Measurements from ENCODE around the gene OR2F2. TPM values are rescaled to one million over a fixed set of nuclear protein-coding genes. Genes with fewer than 3 reads are reported as not detected.
A peak's percentile ranks its signal among the peaks of the same experiment; 100 is the strongest.

OR2F2 gene, protein sequence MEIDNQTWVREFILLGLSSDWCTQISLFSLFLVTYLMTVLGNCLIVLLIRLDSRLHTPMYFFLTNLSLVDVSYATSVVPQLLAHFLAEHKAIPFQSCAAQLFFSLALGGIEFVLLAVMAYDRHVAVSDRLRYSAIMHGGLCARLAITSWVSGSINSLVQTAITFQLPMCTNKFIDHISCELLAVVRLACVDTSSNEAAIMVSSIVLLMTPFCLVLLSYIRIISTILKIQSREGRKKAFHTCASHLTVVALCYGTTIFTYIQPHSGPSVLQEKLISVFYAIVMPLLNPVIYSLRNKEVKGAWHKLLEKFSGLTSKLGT
- not detected for total RNA-seq

DNA sequence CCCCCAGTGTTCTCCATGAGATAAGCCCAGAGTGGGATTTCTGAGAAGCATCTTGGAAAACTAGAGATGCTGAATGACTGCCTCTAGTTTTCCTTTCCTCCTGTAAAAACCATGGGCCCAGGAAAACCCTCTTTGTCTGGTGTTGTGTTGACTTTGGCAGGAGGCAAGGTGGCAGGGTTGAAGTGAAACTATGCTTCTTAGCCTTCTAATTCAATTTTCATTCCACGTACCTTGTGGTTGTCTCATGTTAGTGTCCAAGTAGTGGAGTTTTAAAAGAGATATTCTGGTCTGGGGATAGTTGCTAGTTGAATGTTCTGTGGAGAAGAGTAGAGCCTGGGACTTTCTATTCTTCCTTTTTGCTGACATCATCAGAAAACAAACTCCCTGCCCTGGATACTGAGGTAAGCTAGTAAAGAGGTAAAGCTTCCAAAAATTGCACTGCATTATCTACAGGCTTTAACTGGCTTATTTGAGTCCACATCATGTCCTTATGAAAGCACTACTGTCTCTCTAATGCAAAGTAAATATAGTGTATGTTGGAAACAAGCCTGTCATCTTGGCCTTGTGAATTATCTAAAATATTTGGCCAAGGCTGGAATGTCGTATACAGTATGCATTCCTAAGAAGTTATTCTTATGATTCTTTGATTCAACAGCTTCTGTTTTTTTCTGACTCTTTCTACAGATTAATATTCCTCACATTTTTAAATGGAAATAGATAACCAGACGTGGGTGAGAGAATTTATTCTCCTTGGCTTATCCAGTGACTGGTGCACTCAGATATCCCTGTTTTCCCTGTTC, at the start of gene OR2F2:
OR2F2 (plus strand) TSS at position 708 of the 800 bp plus-strand sequence; CDS start at position 708, 0 bp downstream.
- Histone ChIP-seq H3K4me1 (ENCODE audit: insufficient read depth, low read length) (no peaks in the 10 kb centered on the region), H3K9me3 (ENCODE audit: low read depth, low read length) (no peaks in the 10 kb centered on the region), H3K4me3 (ENCODE audit: low read length) (no peak within 1 kb of the TSS), H3K27me3 (ENCODE audit: insufficient read depth, low read length) (no peaks in the 10 kb centered on the region)

DNA sequence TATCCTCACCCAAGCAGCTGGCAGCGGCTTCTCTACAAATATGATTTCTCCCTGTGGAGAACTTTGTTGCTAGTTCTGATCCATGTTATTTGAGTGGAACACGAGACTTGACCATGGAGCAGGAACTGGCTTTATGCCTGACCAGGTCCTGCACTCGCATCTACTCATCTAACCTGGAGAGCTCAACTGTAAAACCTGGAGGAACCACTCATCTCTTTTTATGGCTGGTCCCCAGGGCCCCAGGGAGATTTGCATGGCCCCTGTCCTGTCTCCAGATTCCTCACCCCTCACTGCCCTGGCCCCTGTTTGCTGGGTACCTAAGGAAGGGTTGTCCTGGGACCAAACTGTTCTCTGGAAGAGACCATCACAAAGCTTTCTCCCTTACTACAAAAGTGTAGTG, 49.1 kb upstream of the OR2F2 start:
- H3K4me1 ChIP-seq (ENCODE audit: insufficient read depth, low read length): peaks cover 17% of the 10 kb centered on the region
- peaks cover 45% of the 10 kb centered on the region for H3K27me3 ChIP-seq (ENCODE audit: insufficient read depth, low read length)
- H3K9me3 ChIP-seq (ENCODE audit: low read depth, low read length): no peaks in the 10 kb centered on the region

DNA sequence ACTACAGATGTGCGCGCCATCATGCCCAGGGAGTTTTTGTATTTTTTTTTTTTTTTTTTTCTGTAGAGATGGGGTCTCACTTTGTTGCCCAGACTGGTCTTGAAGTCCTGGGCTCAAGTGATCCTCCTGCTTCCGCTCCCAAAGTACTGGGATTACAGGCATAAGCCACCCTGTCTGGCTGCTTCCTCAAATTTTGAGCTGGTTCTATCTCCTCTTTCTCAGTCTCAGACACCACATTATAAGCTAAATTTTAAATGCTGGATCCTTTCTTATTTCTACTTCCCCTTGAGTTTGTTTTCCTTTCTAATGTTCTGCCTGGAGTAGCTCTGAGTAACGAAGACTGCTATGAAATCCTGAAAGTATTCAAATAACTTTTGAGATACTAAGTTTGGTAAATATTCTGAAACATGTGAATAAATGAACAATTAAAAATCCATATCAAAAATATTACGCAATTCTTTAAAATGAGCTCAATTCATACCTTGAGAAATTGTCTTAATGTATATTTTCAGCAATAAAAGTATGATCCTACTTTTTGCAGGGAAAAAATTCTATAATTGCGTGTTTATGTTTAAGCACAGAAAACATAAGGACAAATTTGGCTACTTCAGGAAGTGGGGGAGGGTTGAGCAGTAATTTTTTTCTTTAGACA, 48.1 kb upstream of the OR2F2 start:
- Histone ChIP-seq H3K9me3 (ENCODE audit: low read depth, low read length) (no peaks in the 10 kb centered on the region), H3K4me1 (ENCODE audit: insufficient read depth, low read length) (peaks cover 17% of the 10 kb centered on the region), H3K4me3 (ENCODE audit: low read length) (no peak overlapping the region), H3K27me3 (ENCODE audit: insufficient read depth, low read length) (peaks cover 42% of the 10 kb centered on the region)

More for the DNA sequence above, 49.1 kb upstream of the OR2F2 start:
- no peak overlapping the region for H3K4me3 ChIP-seq (ENCODE audit: low read length)

DNA sequence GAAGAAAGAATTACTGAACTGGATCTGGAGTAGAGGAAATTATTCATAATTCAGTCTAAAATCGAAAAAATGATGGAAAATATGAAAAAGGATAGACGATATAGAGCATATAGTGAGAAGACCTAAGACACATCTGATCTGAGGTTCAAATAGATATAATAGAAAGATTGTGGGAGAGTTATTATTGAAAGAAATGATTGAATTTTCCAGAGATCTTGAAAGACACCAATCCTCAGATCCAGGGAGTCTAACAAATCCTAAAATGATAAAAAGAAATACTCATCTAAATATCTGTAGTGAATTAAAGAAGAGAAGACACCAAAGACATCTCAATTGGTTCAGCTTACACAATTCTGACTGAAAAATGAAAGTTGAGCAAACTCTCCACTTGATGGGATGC, 46.0 kb upstream of the OR2F2 start:
- Histone ChIP-seq H3K4me3 (ENCODE audit: low read length) (no peak overlapping the region), H3K9me3 (ENCODE audit: low read depth, low read length) (no peaks in the 10 kb centered on the region), H3K27me3 (ENCODE audit: insufficient read depth, low read length) (peaks cover 25% of the 10 kb centered on the region), H3K4me1 (ENCODE audit: insufficient read depth, low read length) (peaks cover 12% of the 10 kb centered on the region)

DNA sequence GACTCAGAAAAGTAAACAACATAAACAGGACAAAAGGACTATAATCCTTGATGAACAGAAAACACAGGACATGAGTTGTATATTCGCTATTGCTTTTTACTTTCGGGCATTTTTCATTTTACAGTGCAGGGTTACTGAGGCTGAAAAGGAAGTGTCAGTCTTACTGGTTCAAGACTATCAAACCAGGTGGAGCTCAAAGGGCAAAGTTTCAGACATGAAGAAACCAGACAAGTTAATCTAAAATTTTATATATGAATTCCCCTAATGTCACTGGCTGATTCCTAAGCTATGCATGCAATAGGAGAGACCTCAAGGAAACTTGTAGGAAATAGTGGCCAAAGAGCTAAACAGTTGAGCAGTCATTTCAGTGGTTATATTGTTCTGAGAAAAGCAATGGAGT, 44.5 kb upstream of the OR2F2 start:
- Histone ChIP-seq H3K9me3 (ENCODE audit: low read depth, low read length) (no peaks in the 10 kb centered on the region), H3K4me1 (ENCODE audit: insufficient read depth, low read length) (peaks cover 6% of the 10 kb centered on the region), H3K4me3 (ENCODE audit: low read length) (no peak overlapping the region), H3K27me3 (ENCODE audit: insufficient read depth, low read length) (peaks cover 11% of the 10 kb centered on the region)

DNA sequence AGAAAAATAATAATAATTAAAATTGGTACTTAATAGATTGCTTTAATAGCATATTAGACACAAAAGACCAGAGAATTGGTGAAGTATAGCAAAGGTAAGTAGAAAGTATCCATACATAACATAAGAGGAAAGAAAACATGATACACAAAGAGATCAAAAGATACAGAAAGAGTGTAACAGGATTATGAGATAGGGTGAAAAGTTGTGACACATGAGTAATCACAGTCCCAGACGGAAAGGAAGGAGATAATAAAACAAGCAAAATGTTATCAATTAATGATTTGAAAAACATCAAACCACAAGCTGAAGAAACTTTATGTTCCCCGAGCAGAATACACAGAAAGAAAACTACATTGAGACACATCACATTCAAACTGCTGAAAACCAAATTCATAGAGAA, 43.6 kb upstream of the OR2F2 start:
- Histone ChIP-seq H3K9me3 (ENCODE audit: low read depth, low read length) (no peaks in the 10 kb centered on the region), H3K4me1 (ENCODE audit: insufficient read depth, low read length) (no peaks in the 10 kb centered on the region), H3K27me3 (ENCODE audit: insufficient read depth, low read length) (peaks cover 3% of the 10 kb centered on the region), H3K4me3 (ENCODE audit: low read length) (no peak overlapping the region)

DNA sequence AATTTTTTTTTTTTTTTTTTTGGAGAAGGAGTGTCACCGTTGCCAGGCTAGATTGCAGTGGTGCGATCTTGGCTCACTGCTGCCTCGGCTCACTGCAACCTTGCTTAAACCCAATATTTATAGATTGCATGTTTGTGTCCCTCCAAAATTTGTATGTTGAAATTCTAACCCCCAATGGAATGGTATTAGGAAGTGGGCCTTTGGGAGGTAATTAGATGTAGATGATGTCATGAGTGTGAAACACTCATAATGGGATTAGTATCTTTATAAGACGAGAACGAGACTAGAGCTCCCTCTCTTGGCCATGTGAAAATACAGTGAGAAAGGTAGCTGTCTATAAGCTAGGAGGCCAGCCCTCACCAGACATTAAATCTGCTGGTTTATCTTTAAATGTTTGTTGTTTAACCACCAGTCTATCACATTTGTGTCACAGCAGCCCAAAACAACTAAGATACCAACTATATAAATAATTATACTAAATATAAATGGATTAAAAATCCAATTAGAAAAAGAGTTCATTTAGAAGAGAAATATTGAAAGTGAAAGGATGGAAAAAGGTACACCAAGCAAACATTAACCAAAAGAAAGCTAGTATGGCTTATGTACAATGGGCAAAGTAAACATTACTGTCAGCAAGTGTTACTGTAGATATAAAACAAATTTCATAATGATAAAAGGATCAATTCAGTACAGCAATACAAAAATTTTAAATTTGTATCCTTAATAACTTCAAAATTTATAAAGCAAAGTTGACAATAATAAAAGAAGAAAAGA, 42.3 kb upstream of the OR2F2 start:
- Histone ChIP-seq H3K4me3 (ENCODE audit: low read length) (no peak overlapping the region), H3K4me1 (ENCODE audit: insufficient read depth, low read length) (no peaks in the 10 kb centered on the region), H3K27me3 (ENCODE audit: insufficient read depth, low read length) (no peaks in the 10 kb centered on the region)

DNA sequence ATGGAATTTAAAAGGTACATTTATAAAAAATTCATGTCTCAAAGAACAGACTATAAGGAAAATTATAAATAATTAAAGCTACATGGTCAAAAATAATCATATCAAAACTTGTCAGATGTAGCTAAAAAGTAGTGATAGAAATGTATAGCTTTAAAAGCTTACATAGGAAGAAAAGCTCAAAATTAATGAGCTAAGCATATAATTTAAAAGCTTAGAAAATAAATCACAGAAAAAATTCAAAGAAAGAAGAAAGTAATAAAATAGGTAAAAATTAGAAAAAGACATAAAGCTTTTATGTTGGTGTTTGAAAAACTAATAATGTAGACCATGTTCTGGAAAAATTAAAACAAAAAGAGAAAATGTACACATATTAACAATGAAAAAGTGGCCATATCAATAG, 38.4 kb upstream of the OR2F2 start:
- Histone ChIP-seq H3K4me3 (ENCODE audit: low read length) (no peak overlapping the region), H3K4me1 (ENCODE audit: insufficient read depth, low read length) (peaks cover 15% of the 10 kb centered on the region), H3K9me3 (ENCODE audit: low read depth, low read length) (no peaks in the 10 kb centered on the region), H3K27me3 (ENCODE audit: insufficient read depth, low read length) (no peaks in the 10 kb centered on the region)

More for the DNA sequence above, 42.3 kb upstream of the OR2F2 start:
- H3K9me3 ChIP-seq (ENCODE audit: low read depth, low read length): no peaks in the 10 kb centered on the region

DNA sequence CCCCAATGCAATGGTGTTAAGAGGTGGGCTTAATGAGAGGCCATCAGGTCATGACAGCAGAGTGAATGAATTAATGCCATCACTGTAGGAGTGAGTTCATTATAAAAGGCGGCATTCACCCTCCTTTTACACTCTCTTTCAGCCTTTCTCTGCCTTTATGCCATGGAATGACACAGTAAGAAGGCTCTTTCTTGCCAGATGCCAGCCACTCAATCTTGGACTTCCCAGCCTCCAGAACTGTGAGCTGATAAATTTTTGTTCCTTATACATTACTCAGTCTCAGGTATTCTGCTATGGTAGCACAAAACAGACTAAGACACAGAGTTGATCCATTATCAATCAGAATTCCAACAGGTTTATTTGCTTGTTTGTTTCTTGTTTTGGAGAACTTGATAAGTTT, 36.2 kb upstream of the OR2F2 start:
- H3K4me1 ChIP-seq (ENCODE audit: insufficient read depth, low read length): peaks cover 15% of the 10 kb centered on the region
- no peaks in the 10 kb centered on the region for H3K9me3 ChIP-seq (ENCODE audit: low read depth, low read length)
- H3K27me3 ChIP-seq (ENCODE audit: insufficient read depth, low read length): no peaks in the 10 kb centered on the region
- no peak overlapping the region for H3K4me3 ChIP-seq (ENCODE audit: low read length)

DNA sequence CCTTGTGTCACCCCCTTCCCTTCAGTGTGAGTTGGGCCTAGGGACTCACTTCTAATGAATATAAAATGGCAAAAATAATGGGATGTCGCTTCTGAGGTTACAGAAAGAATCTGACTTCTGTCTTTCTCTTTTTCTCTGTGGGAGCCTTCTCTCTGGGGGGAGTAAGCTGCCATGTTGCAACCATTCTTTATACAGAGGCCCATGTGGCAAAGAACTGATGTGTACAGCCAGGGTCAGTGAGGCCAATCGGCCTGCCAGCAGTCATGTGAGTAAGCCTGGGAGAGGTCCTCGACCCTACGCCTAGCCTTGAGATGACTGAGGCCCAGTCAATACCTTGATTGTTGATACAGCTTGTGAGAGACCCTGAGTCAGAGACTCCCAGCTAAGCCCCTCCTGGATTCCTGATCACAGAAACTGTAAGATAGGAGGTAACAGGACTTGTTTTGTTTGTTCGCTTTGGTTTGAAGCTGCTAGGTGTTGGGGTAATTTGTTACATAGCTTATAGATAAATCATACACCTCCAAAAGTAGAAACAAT, 34.7 kb upstream of the OR2F2 start:
- H3K4me3 ChIP-seq (ENCODE audit: low read length): no peak overlapping the region
- no peaks in the 10 kb centered on the region for H3K27me3 ChIP-seq (ENCODE audit: insufficient read depth, low read length)
- H3K9me3 ChIP-seq (ENCODE audit: low read depth, low read length): no peaks in the 10 kb centered on the region
- H3K4me1 ChIP-seq (ENCODE audit: insufficient read depth, low read length): peaks cover 15% of the 10 kb centered on the region

DNA sequence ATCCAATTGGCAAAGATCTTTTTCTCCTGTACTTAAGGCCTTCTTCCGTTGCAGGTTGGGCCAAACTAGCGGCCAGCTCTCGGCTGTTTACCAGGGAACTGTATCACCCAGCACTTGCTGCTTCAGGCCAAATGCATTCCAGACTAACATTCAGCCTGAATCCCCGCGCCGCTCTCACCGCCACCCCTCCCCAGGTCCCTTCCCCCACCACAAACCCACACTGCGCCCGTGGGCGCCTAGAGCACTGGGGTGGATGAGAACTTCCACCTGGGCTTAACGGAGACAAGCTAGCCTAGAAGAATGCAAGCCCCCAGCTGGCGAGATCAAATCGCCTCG, 33.7 kb upstream of the OR2F2 start:
- Histone ChIP-seq H3K4me1 (ENCODE audit: insufficient read depth, low read length) (peaks cover 15% of the 10 kb centered on the region), H3K9me3 (ENCODE audit: low read depth, low read length) (no peaks in the 10 kb centered on the region), H3K27me3 (ENCODE audit: insufficient read depth, low read length) (no peaks in the 10 kb centered on the region), H3K4me3 (ENCODE audit: low read length) (peak overlapping the region; percentile 81)

DNA sequence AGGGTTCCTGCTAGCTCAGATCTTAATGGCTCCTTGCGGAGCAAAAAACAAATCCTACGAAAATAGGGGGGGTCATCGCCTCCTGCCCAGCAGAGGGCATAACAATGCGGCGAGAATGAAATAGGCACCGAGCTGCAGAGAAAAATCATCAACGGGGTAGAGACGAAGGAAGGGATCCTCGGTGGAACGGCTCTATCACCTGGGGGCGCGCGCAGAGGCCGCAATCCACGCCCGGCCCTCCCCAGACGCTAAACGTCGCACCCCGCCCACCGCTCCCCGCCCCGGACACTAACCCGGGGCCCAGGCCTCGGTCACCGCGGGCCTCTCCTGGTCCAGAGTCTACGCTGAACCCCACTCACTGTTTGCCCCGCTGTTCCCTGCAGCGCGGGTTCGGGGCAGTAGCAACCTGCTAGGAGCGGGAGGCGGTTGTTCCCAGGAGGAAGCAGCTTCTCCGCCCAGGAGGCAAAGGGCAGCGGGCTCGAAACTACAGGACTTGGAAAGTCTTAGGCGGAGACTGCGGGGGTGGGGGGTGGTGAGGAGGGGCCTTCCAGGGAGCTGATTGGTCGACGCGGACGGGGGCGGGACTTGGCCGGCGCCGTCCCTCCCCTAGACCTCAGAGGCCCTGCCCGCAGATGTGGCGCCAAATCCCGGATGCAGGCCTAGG, 33.2 kb upstream of the OR2F2 start, which contains the start of gene TCAF1:
TCAF1 (minus strand) TSS at position 509 of the 664 bp plus-strand sequence. CDS start 25,568 bp downstream, outside the sequence.
- Histone ChIP-seq H3K4me1 (ENCODE audit: insufficient read depth, low read length) (peaks cover 15% of the 10 kb centered on the region), H3K4me3 (ENCODE audit: low read length) (peak within 1 kb of the TSS; percentile 81), H3K9me3 (ENCODE audit: low read depth, low read length) (no peaks in the 10 kb centered on the region), H3K27me3 (ENCODE audit: insufficient read depth, low read length) (no peaks in the 10 kb centered on the region)

DNA sequence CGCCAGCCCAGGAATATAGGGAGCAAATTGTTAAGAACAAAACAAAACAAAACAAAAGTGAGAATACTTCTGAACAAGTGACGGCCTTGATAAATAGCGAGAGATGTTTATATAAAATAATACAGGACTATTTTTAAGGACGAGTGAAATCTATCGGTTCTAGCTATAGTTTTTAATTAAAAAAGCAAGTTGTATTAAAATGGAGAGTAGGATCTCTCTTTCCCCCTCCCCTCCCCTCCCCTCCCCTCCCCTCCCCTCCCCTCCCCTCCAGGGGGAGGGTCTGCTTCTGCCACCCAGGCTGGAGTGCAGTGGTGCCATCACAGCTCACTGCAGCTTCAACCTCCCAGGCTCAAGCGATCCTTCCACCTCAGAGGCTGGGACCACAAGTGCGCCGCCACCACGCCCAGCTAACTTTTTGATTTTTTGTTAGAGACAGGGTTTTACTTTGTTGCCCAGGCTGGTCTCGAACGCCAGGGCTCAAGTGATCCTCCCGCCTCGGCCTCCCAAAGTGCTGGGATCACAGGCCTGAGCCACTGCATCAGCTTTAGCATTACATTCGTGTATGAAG, 32.6 kb upstream of the OR2F2 start:
- H3K4me1 ChIP-seq (ENCODE audit: insufficient read depth, low read length): peaks cover 15% of the 10 kb centered on the region
- H3K4me3 ChIP-seq (ENCODE audit: low read length): peak overlapping the region; percentile 81
- no peaks in the 10 kb centered on the region for H3K9me3 ChIP-seq (ENCODE audit: low read depth, low read length)
- no peaks in the 10 kb centered on the region for H3K27me3 ChIP-seq (ENCODE audit: insufficient read depth, low read length)

DNA sequence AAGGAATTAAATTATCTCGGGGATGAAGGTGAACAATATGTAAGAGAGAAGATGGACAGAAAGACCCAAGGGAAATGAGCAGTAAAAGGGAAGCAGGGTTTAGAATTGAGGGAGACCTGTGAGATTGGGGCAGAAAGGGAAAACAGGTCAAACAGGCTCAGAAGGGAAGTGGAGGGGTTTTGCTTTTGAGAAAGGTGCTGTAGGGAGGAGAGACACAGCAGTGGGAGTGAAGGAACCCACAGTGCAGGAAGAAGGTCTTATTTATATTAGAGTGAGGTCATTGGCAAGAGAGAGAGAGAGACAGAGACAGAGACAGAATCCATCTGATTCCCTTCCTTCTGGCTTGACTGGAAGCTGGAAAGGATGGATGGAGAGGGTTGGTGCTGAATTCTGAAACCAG, 29.5 kb upstream of the OR2F2 start:
- Histone ChIP-seq H3K27me3 (ENCODE audit: insufficient read depth, low read length) (no peaks in the 10 kb centered on the region), H3K9me3 (ENCODE audit: low read depth, low read length) (no peaks in the 10 kb centered on the region), H3K4me1 (ENCODE audit: insufficient read depth, low read length) (peaks cover 9% of the 10 kb centered on the region), H3K4me3 (ENCODE audit: low read length) (no peak overlapping the region)

Data from mononuclear cell (primary cell).